Dermis blood vessel endothelial cell (primary cell): ENCODE results near the gene MYPN. TPM values are rescaled to one million over a fixed set of nuclear protein-coding genes. Genes with fewer than 3 reads are reported as not detected.
"Not testable (repeated sequence)": the region's sequence is repeated elsewhere in the genome, so short reads cannot be mapped to it uniquely, and the experiment has no call there.

ENCODE experiments used
- DNase-seq: peaks from one replicate; pipeline ENCODE4 v3.0.0; 2010
- total RNA-seq: library from RNA; depleted of rRNA; stranded (reverse); fragments of >200 nt; gene quantifications from 2 replicates; pipeline ENCODE4 v1.2.3, GENCODE V29; 2014

The MYPN gene, protein sequence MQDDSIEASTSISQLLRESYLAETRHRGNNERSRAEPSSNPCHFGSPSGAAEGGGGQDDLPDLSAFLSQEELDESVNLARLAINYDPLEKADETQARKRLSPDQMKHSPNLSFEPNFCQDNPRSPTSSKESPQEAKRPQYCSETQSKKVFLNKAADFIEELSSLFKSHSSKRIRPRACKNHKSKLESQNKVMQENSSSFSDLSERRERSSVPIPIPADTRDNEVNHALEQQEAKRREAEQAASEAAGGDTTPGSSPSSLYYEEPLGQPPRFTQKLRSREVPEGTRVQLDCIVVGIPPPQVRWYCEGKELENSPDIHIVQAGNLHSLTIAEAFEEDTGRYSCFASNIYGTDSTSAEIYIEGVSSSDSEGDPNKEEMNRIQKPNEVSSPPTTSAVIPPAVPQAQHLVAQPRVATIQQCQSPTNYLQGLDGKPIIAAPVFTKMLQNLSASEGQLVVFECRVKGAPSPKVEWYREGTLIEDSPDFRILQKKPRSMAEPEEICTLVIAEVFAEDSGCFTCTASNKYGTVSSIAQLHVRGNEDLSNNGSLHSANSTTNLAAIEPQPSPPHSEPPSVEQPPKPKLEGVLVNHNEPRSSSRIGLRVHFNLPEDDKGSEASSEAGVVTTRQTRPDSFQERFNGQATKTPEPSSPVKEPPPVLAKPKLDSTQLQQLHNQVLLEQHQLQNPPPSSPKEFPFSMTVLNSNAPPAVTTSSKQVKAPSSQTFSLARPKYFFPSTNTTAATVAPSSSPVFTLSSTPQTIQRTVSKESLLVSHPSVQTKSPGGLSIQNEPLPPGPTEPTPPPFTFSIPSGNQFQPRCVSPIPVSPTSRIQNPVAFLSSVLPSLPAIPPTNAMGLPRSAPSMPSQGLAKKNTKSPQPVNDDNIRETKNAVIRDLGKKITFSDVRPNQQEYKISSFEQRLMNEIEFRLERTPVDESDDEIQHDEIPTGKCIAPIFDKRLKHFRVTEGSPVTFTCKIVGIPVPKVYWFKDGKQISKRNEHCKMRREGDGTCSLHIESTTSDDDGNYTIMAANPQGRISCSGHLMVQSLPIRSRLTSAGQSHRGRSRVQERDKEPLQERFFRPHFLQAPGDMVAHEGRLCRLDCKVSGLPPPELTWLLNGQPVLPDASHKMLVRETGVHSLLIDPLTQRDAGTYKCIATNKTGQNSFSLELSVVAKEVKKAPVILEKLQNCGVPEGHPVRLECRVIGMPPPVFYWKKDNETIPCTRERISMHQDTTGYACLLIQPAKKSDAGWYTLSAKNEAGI (N-terminal part only)
- total RNA-seq, result under 0.01 TPM in 1 of 2 replicates, not detected in the other

DNA sequence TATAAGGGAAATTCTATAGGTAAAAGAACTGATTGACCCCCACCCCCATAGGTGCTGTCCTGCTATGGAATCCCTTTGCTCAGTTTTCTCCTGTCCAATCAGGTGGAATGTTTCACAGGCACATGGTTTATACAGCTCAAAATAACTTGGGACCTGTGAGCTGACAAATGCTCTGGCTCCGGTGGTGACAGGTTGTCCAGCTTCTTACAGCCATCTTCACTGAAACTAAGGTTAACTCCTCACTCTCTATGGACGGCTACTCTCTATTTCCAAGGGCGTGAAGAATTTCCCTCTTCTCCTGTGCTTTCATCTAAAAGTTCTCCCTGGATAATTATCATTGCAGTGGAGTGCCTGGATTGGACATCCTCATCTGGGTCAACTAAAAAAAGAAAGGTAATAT, at the start of gene MYPN:
Gene MYPN, plus strand, starts transcription at position 158 of the 400 bp plus-strand sequence. CDS start 11,951 bp downstream, outside the sequence.
- no peak for DNase-seq

DNA sequence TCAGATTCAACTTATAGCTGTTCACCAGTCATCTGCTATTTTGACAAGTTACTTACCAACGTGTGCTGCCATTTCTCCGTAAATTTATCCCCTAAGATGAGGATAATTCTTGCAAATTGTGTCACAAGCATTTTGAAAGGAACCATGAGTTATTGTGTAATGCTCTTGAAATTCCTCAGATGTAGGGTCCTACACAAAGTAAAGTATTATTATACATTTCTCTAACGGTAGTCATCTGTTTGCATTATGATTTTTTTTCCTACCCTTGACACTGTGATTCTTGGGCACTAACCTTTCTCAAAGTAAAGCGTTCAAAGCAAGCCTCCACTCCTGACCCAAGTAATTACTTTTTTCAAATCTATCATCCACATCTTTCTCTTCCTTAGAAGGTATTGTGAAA, 42.3 kb upstream of the MYPN start:
- DNase-seq, result no peak

DNA sequence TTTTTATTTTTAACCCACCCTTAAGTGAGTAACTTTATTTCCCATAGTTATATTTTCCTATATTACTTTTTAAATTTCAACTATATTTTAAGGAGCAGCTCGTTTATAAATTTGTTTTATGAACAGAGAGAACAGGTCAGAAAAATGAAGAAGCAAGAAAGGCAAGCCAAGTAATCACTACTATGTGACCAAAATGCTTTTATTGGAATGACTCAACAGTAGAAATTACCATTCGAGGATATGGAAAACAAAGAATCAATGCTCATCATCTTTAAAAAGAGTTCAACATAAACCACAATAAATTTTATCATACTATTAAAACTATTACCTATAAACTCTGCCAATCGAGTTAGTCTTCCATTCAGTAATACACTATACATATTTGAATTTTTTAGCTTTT, 41.8 kb upstream of the MYPN start:
- DNase-seq, result no peak

DNA sequence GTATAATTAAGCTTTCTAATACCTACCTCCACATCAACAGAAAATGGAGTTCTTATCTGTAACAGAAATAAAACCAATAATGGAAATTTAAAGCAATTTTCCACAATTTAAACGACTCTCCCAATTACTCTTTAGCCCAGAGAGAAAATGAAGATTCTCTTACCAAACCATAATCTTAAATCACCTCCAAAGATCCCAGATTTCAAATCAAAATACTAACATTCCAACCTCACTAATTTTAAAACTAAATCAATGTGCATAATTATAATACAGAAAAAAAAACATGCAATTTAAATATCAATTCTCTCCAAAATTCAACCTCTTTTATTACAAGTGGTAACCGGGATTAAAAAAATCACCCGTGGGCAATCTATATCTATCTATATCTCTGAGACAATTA, 35.7 kb upstream of the MYPN start:
- DNase-seq, result no peak

DNA sequence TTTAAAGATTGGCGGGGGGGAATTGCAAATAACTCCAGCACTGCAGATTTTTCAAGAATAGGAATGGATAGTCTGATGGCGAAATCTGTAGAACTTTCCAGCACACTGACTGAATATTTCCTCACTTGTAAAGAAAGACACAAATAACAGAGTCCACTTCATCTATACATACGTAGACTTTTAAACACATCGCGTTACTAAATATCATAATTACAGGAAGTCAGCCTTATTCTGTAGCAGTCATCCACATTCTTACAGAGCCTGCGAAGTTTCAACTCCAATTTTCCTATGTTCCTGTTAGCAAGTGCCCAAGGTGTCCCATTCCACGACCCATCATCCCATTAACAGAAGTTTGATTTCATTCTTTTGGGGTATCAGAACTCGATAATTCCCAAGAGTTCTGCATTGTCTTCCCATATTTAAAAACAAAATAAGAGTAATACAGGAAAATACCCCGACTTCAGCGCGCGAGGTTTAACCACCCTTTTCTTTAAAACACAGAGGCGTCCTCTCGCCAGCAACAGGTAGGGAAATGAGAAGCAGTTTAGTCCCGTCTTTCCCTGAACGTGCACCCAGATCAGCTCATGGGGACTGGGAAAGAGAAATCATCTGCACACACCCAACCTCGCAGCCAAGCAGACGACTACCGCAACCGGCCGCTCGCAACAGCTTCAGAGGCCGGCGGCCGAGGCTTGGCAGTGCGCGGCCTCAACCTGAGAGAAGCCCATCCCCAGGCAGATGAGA, 35.1 kb upstream of the MYPN start:
- peak; percentile 57 for DNase-seq

DNA sequence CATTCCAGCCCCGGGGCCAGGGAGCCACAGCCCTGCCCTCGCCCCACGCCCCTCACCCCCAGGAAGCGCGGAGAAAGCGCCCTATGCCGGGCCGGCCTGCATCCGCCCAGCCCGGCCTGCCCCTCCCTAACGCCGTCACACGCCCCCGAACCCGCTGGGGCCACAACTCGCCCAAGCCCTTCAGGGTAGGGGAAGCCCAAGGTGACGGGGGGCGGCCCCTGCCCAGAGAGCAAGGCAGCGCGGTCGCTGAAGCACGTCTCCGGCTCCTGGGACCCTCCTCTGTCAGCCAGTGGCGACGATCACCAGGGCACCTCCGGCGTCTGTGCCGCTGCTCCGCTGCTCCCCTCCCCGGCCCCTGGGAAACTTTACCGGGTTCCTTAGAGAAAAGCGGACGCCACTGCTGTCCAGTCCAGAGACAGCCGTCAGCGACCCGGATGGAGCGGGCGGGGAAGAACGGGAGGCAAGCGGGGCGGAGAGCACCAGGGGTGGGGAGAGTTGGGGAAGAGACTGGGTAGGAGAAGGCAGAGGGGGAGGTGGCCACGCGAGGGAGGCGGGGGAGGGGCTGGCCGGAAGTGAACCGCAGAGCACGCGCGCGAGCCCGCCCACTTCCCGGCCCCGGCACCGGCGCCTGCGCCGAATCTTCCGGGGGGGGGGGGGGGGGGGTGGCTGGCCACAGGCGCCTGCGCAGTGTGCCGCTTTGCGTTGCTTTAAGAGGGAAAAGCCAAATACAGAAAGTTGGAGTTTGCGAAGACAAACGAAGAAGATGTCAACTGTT, 34.3 kb upstream of the MYPN start, which contains the start of gene HERC4:
Gene HERC4, minus strand, starts transcription at position 509 of the 775 bp plus-strand sequence. CDS start 2,175 bp downstream, outside the sequence.
- DNase-seq, result peak; percentile 94

DNA sequence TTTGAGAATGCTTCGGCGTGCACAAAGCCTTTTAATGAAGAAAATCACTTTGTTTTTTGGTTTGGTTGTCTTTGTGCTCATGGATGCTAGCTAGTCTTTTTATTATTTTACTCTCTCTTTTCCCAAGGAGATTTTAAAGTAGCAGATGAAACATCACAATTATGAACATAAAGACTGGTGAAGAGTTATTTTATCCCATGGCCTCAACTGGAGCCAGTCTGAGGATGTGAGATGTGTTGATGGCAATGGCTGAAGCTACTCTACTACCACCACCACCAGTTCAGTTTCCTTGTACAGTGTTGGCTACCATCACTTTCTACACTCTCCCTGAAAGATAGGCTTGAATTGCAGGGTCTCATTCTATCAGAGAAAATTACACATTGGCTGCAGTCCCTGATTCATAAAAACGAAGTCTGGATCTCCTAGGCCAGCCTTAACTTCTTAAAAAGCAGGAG, 33.7 kb upstream of the MYPN start:
- no peak for DNase-seq

DNA sequence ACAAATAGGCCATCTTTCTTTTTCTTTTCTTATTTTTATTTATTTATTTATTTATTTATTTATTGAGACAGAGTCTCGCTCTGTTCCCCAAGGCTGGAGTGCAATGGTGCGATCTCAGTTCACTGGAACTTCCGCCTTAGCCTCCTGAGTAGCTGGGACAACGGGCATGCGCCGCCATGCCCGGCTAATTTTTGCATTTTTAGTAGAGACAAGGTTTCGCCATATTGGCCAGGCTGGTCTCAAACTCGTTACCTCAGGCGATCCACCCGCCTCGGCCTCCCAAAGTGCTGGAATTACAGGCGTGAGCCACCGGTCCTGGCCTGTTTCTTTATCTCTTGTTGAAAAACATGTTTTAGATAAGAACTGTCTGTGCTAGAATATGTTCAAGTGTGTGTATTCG, 33.2 kb upstream of the MYPN start:
- DNase-seq, result not testable (repeated sequence)

DNA sequence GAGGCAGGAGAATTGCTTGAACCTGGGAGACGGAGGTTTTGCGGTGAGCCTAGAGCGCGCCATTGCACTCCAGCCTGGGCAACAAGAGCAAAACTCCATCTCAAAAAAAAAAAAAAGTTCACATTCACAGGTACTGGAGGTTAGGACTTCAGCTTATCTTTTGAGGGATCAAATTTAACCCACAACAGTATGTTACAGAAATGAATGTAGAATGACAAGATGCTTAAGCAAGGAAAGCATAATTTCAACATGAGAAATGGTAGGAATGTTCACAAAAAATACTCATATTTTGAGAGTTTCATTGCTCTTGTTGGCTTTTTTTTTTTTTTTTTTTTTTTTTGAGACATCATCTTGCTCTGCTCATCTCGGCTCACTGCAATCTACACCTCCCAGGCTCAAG, 32.3 kb upstream of the MYPN start:
- no peak for DNase-seq

DNA sequence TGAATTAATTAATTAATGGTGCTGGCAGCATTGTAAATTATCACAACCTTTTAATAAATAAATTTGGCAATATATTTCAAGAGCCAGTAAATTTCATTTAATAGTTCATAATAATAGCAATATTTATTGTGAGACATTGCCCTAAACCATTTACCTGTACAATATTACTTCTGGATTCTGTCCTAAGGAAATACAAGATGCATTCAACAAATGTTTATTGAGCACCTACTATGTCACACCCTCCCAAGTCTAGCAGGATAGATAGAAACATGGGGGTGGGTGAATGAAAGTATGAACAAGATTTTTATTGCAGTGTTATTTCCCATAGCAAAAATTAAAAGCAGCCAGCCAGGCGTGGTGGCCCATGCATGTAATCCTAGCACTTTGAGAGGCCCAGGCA, 29.9 kb upstream of the MYPN start:
- DNase-seq, result no peak

DNA sequence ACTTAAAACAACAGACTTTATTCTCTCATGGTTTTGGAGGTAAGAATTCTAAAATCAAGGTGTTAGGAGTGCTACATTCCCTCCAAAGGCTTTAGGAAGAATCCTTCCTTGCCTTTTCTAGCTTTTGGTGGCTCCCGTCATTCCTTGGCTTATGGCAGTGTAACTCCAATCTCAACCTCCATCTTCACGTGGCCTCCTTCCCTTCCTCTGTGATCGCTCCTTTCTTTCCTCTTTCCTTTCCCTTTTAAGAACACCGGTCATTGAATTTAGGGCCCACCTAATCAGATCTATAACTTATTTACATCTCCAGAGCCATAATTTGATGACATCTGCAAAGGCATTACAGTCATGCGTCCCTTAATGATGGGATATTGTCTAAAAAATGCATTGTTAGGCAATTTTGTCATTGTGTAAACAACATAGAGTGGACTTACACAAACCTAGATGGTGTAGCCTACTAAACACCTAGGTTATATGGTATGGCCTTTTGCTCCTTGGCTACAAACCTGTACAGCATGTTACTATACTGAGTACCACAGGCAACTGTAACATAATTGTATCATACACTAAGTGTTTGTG, 28.3 kb upstream of the MYPN start:
- no peak for DNase-seq

DNA sequence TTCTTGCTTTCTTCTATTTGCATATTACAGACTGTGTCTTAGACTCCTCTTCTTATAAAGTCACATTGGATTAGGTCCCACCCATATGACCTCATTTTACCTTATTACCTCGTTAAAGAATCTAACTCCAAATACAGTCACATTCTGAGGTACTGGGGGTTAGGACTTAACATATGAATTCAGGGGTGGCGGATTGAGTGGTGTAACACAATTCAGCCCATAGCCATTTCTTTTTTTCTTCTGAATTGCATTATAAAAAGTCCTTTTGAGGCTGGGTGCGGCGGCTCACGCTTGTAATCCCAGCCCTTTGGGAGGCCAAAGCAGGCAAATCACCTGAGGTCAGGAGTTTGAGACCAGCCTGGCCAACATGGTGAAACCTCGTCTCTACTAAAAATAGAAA, 27.4 kb upstream of the MYPN start:
- DNase-seq, result no peak

DNA sequence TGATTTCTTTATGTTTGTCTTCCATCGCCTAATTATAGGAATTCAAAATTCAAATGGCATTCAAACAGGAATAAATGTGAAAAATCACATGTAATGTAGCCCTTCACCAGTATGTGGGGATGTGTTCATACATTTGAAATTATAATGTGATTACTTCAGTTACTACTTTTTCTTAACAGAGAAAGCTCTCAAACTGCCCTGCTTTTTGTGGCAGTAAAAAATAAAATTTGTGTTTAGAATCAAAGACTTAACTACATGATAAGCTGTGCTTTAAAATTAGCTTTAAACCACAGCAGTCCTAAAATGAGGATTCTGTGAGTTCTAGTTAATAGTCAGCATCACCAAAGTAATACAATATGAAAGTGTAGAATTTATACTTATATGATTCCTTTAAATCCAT, 26.4 kb upstream of the MYPN start:
- peak; percentile 52 for DNase-seq

DNA sequence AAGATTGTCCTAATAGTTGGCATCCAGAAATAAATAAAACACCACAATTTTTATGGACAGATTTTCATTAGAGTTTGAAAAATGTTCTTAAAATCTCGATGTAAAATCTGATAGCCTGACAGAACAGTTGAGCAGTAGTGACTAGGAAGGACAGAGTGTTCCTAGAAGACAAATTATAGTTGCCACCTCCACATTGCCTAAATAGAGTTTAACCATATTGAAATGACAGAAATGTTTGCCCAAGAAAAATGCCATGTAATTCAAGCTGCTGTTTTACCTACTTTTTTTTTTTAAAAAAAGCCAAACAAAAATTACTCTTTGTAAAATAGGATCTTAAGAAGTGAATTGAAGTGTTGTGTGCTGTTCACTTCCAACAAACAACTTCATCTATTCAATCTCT, 25.3 kb upstream of the MYPN start:
- no peak for DNase-seq

DNA sequence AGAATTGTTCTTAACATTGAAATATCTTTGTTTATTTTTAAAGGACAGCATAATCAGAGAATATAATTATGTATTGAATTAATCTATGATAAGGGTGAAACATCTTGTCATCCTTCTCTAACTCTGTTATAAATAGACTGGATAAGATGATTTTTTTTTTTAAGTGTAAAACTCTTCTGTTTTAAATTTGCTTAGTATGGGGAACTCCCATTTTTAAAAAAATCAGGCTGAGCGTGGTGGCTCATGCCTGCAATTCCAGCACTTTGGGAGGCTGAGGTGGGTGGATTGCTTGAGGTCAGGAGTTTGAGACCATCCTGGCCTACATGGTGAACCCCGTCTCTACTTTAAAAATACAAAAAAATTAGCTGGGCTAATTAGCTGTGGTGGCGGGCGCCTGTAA, 24.8 kb upstream of the MYPN start:
- DNase-seq, result no peak

DNA sequence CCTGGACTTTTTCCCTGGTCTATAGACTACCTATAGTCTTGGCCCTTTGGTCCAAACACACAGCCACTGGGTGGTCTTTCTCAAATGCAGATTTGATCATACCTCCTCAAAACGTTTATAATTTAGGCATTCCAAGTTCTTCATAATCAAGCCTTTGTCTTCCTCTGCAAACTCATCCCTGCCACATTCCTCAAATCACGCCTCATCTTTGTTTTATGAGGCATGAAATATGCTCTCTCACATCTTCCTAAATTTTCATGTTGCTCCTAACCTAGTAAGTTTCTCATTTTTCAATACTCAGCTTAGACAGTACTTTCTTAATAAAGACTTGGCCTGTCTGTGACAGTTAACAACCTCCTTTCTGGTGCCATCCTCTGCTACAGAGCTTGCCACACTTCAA, 23.3 kb upstream of the MYPN start:
- no peak for DNase-seq

DNA sequence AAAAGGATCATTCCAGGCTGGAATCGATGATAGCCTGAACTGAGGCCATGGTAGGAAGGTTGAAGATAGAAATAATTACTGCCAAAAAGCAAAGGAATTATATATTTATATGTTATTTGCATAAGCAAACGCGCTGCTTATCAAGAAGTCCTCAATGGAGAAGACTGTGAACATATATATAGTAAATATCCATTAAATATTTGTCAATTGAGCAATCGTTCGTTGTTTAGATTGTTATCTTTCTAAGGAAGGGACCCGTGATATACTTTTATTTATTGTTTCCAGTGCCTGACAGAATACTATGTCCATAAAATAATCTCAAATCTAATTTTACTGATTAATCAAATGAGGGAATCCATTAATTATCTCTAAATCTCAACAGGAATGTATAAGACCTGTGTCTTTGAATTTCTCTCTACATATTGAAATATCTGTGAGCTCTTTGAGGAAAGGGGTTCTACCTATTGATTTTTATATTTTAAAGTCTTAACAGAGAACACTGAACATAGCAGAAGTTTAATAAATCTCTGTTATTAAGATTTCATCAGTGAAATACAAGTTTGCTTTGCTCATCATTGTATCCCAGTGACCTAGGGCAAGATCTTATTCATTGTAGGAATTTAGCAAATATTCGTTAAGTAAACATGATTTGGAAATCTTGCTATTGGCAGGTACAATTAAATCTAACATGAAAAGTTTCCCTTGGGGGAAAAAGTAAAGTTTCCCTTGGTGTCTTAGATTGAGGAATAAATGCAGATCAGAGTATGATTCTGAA, 22.2 kb upstream of the MYPN start:
- DNase-seq, result no peak

DNA sequence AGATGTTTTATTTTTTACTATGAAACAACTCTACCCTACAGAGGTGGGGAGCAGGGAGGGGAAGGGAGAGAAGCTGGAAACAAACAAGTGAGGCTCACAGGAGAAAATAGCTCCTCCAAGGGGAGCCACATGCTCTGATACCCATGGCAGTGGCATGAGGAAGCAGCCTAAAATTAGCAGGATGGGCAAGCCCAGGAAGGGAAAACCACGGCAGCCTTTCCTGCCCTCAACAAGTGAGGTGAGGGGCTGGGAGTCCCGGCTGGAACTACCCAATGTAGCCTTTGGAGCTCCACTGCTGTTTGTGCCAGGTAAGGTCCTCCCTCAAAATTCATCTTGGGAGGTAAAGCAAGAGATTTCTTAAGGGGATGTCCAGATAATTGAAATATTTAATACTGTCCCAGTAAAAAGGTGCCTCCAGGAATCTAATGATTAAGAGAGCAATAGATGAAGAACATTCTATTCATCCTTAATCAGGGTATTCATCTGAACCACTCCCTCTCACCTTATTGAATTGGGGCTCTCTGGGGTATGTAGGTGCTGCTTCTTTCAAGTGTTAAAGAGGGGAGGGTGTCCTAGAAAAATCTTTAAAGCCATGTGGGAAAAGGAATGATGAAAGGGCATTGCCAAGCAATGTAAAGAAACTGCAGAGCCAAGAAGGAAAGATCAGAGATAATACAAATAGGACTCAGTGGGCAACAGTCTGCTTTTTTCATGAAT, 21.4 kb upstream of the MYPN start:
- no peak for DNase-seq

DNA sequence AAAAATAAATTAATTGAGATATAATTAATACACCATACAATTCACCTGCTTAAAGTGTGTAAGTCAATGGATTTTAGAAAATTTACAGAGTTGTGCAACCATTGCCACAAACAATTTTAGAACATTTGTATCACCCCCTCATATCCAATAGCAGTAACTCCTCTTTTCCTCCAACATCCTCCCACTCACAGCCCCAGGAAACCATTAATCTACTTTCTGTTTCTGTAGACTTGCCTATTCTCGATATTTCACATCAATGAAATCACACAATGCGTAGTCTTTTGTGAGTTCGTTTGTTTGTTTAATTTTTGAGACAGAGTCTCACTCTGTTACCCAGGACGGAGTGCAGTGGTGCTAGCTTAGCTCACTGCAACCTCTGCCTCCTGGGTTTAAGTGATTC, 20.5 kb upstream of the MYPN start:
- no peak for DNase-seq
